Stimulated activated CD4-positive, alpha-beta T cell treated with anti-CD3 and anti-CD28 coated beads, Interleukin-1b, Interleukin-23, amount 100 ng/mL, for 48 hours (primary cell): ENCODE results near the gene GGTA1.
"Not testable (repeated sequence)": the region's sequence is repeated elsewhere in the genome, so short reads cannot be mapped to it uniquely, and the experiment has no call there.

ENCODE experiments used
- DNase-seq: peaks from one replicate; pipeline ENCODE4 v3.0.0-alpha.2; 2020

The GGTA1 gene

GRCh38 chr9:121499427-121500164 is at the start of gene GGTA1:
TSS of gene GGTA1 (minus strand) at chr9:121499844. CDS start at chr9:121467922, 31,922 bp downstream.
- DNase-seq: no peak

GRCh38 chr9:121548666-121549065 is 49.0 kb upstream of the GGTA1 start:
- no peak for DNase-seq

- peak; percentile 76 for DNase-seq
Measured at GRCh38 chr9:121545875-121546423, 46.3 kb upstream of the GGTA1 start.

GRCh38 chr9:121545150-121545874 is 45.7 kb upstream of the GGTA1 start:
- no peak for DNase-seq

GRCh38 chr9:121542025-121542424 is 42.4 kb upstream of the GGTA1 start:
- no peak for DNase-seq

- DNase-seq: no peak
Measured at GRCh38 chr9:121541256-121541655, 41.6 kb upstream of the GGTA1 start.

GRCh38 chr9:121538221-121538620 is 38.6 kb upstream of the GGTA1 start:
- DNase-seq: no peak

- DNase-seq: no peak
Measured at GRCh38 chr9:121537283-121537682, 37.6 kb upstream of the GGTA1 start.

- no peak for DNase-seq
Measured at GRCh38 chr9:121532881-121533280, 33.2 kb upstream of the GGTA1 start.

GRCh38 chr9:121529237-121529987 is 29.8 kb upstream of the GGTA1 start:
- DNase-seq: no peak

GRCh38 chr9:121528642-121529041 is 29.0 kb upstream of the GGTA1 start:
- DNase-seq: no peak

GRCh38 chr9:121527371-121527770 is 27.7 kb upstream of the GGTA1 start:
- DNase-seq: no peak

- DNase-seq: not testable (repeated sequence)
Measured at GRCh38 chr9:121519688-121520087, 20.0 kb upstream of the GGTA1 start.

GRCh38 chr9:121518634-121519033 is 19.0 kb upstream of the GGTA1 start:
- no peak for DNase-seq

GRCh38 chr9:121513166-121513565 is 13.5 kb upstream of the GGTA1 start:
- not testable (repeated sequence) for DNase-seq

- no peak for DNase-seq
Measured at GRCh38 chr9:121510766-121511550, 11.3 kb upstream of the GGTA1 start.

- DNase-seq: no peak
Measured at GRCh38 chr9:121509180-121509579, 9.5 kb upstream of the GGTA1 start.

- DNase-seq: no peak
Measured at GRCh38 chr9:121508415-121508814, 8.8 kb upstream of the GGTA1 start.

GRCh38 chr9:121505903-121506735 is 6.5 kb upstream of the GGTA1 start:
- no peak for DNase-seq

- DNase-seq: no peak
Measured at GRCh38 chr9:121503444-121503843, 3.8 kb upstream of the GGTA1 start.

- DNase-seq: no peak
Measured at GRCh38 chr9:121500165-121500478, 478 bp upstream of the GGTA1 start.

- DNase-seq: no peak
Measured at GRCh38 chr9:121499177-121499426, 542 bp downstream of the GGTA1 start.
